ENCODE measurements around the gene KCNK13. TPM values are rescaled to one million over a fixed set of nuclear protein-coding genes. Genes with fewer than 3 reads are reported as not detected.

KCNK13 gene
- total and polyA plus RNA-seq, 2 experiments from 2014 or later: 0.21 to 1.0 TPM

GRCh38 chr14:90091393-90091792 is 29.6 kb downstream of the KCNK13 start (continued):
- TF ChIP-seq, protein P1, sequence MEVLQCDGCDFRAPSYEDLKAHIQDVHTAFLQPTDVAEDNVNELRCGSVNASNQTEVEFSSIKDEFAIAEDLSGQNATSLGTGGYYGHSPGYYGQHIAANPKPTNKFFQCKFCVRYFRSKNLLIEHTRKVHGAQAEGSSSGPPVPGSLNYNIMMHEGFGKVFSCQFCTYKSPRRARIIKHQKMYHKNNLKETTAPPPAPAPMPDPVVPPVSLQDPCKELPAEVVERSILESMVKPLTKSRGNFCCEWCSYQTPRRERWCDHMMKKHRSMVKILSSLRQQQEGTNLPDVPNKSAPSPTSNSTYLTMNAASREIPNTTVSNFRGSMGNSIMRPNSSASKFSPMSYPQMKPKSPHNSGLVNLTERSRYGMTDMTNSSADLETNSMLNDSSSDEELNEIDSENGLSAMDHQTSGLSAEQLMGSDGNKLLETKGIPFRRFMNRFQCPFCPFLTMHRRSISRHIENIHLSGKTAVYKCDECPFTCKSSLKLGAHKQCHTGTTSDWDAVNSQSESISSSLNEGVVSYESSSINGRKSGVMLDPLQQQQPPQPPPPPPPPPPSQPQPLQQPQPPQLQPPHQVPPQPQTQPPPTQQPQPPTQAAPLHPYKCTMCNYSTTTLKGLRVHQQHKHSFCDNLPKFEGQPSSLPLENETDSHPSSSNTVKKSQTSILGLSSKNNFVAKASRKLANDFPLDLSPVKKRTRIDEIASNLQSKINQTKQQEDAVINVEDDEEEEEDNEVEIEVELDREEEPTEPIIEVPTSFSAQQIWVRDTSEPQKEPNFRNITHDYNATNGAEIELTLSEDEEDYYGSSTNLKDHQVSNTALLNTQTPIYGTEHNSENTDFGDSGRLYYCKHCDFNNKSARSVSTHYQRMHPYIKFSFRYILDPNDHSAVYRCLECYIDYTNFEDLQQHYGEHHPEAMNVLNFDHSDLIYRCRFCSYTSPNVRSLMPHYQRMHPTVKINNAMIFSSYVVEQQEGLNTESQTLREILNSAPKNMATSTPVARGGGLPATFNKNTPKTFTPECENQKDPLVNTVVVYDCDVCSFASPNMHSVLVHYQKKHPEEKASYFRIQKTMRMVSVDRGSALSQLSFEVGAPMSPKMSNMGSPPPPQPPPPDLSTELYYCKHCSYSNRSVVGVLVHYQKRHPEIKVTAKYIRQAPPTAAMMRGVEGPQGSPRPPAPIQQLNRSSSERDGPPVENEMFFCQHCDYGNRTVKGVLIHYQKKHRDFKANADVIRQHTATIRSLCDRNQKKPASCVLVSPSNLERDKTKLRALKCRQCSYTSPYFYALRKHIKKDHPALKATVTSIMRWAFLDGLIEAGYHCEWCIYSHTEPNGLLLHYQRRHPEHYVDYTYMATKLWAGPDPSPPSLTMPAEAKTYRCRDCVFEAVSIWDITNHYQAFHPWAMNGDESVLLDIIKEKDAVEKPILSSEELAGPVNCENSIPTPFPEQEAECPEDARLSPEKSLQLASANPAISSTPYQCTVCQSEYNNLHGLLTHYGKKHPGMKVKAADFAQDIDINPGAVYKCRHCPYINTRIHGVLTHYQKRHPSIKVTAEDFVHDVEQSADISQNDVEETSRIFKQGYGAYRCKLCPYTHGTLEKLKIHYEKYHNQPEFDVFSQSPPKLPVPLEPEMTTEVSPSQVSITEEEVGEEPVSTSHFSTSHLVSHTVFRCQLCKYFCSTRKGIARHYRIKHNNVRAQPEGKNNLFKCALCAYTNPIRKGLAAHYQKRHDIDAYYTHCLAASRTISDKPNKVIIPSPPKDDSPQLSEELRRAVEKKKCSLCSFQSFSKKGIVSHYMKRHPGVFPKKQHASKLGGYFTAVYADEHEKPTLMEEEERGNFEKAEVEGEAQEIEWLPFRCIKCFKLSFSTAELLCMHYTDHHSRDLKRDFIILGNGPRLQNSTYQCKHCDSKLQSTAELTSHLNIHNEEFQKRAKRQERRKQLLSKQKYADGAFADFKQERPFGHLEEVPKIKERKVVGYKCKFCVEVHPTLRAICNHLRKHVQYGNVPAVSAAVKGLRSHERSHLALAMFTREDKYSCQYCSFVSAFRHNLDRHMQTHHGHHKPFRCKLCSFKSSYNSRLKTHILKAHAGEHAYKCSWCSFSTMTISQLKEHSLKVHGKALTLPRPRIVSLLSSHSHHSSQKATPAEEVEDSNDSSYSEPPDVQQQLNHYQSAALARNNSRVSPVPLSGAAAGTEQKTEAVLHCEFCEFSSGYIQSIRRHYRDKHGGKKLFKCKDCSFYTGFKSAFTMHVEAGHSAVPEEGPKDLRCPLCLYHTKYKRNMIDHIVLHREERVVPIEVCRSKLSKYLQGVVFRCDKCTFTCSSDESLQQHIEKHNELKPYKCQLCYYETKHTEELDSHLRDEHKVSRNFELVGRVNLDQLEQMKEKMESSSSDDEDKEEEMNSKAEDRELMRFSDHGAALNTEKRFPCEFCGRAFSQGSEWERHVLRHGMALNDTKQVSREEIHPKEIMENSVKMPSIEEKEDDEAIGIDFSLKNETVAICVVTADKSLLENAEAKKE (CRISPR knock-in tag; IDR thresholded peaks at IDR 0.05): no peak
- TF ChIP-seq CREB1 (CRISPR knock-in tag; IDR thresholded peaks at IDR 0.05; ENCODE audit: low read depth): no peak

DNA sequence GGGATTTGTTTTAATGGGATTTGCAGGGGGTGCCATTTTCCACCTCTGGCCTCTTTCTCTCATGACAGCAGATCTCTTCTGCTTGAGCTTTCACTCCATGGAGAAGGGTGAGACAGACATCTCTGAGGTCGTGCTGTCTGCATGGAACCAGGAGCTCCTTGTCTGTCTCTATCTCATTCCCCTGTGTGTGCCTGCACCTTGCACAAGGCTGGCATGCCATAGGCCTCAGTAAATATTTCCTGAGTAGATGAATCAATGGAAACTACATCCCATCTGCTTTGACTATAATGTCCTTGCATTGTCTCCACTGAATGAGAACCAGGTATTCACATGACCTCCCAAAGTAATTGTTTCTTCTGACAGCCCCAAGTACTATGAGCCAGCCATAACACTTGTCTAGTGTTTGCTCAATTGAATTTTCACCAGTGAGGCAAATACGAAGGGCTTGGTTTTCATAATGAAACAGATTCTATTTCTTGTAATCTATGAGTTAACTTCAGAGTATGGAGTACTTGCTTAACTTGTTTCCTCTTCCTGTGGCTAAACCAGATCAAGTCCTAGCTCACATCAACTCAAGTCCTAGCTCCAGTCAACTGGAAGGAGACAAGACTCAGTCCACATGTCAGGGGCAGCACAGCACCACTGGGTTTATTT is 32.3 kb downstream of the KCNK13 start:
- Histone ChIP-seq H2AFZ (no peak overlapping the region), H3F3A (replicated peaks; ENCODE audit: low read depth) (no peaks in the 10 kb centered on the region), H4K20me1 (replicated peaks; ENCODE audit: insufficient read depth) (no peaks in the 10 kb centered on the region), H3K4me1 (ENCODE audit: insufficient read depth) (no peaks in the 10 kb centered on the region), H3K4me2 (no peak overlapping the region), H3K27me3 (ENCODE audit: insufficient read depth) (no peaks in the 10 kb centered on the region), H3K9me2 (ENCODE audit: insufficient read depth) (0 out of 2 replicates have a peak, but pooled peaks cover 5% of the 10 kb centered on the region), H3K27ac (ENCODE audit: low read depth) (no peak overlapping the region), H3K79me2 (replicated peaks; ENCODE audit: insufficient read depth) (no peaks in the 10 kb centered on the region), H3K36me3 (ENCODE audit: insufficient read depth) (no peaks in the 10 kb centered on the region), H3K4me3 (no peak overlapping the region)
- H3K4me1 Mint-ChIP-seq: peaks cover 10% of the 10 kb centered on the region; the same call in 2 of the 3 replicates
- H3K27ac Mint-ChIP-seq: no peak overlapping the region
- no peak overlapping the region for H3K4me3 Mint-ChIP-seq
- 0 out of 3 replicates have a peak, but pooled peaks cover 3% of the 10 kb centered on the region for H3K36me3 Mint-ChIP-seq (ENCODE audit: low read depth)
- DNase-seq (ENCODE audit: low spot score) (no peak), ATAC-seq (no peak)
- H3K9me3 Mint-ChIP-seq: peaks cover 10% of the 10 kb centered on the region; the same call in 2 of the 3 replicates
- peaks cover 3% of the 10 kb centered on the region for H3K27me3 Mint-ChIP-seq (ENCODE audit: insufficient read depth, low read depth, poor library complexity)
- TF ChIP-seq ZNF331 (CRISPR knock-in tag; IDR thresholded peaks at IDR 0.05; ENCODE audit: low read depth): no peak
- no peak for TF ChIP-seq EZH2phosphoT487 (IDR thresholded peaks at IDR 0.05; ENCODE audit: unreplicated experiment)
- TF ChIP-seq EZH2 (IDR thresholded peaks at IDR 0.05; ENCODE audit: low read depth, unreplicated experiment): no peak
- TF ChIP-seq CREB1 (CRISPR knock-in tag; IDR thresholded peaks at IDR 0.05; ENCODE audit: low read depth): no peak
- TF ChIP-seq STAT1 (IDR thresholded peaks at IDR 0.05; ENCODE audit: unreplicated experiment): no peak
- TF ChIP-seq ETS1 (IDR thresholded peaks at IDR 0.05): no peak
- TF ChIP-seq JUNB (IDR thresholded peaks at IDR 0.05; ENCODE audit: unreplicated experiment): no peak
- TF ChIP-seq ZNF114 (CRISPR knock-in tag; IDR thresholded peaks at IDR 0.05): no peak
- TF ChIP-seq NANOG (IDR thresholded peaks at IDR 0.05; ENCODE audit: borderline replicate concordance): no peak

All from GM23338 (cell line).